Stomach (tissue), 4 donors: Measurements from ENCODE around the gene RAP2A.

Experiments used
- CTCF ChIP-seq, 7 experiments: fragments of 450-650 bp in 4 of 7; fragments of 200-600 bp in 3 of 7; sonication (generic) in 3 of 7; IDR thresholded peaks; one replicate each; pipeline ENCODE4 v1.5.1; 2016 to 2019; ENCODE audit warnings: antibody characterized with exemption in 7 of 7, control low read depth in 2 of 7, mild to moderate bottlenecking in 1 of 7
- POLR2A ChIP-seq, 4 donors: fragments of 450-650 bp; IDR thresholded peaks; one replicate each; pipeline ENCODE4 v1.6.1; 2016; ENCODE audit warnings: antibody characterized with exemption in 4 of 4, control low read depth in 2 of 4, mild to moderate bottlenecking in 1 of 4, moderate library complexity in 1 of 4

GRCh38 chr13:97432917-97433726 is 847 bp upstream of the RAP2A start:
- no peak for TF ChIP-seq CTCF (IDR thresholded peaks at IDR 0.05)
- TF ChIP-seq POLR2A (IDR thresholded peaks at IDR 0.05) = no peak
